RPMI7951 (cell line): ENCODE results near the gene LCE3E. TPM values are rescaled to one million over a fixed set of nuclear protein-coding genes. Genes with fewer than 3 reads are reported as not detected.
"Not testable (repeated sequence)": the region's sequence is repeated elsewhere in the genome, so short reads cannot be mapped to it uniquely, and the experiment has no call there.

Experiments used
- DNase-seq: peaks from one replicate; pipeline ENCODE4 v3.0.0-alpha.2; 2012; ENCODE audit warnings: low read depth
- total RNA-seq: library from RNA; depleted of rRNA; stranded (reverse); fragments of >200 nt; shearing (Covaris generic); gene quantifications from 2 replicates; pipeline ENCODE4 v1.2.3, GENCODE V29; 2014; rRNA removed

Gene LCE3E
- total RNA-seq = not detected in 2 replicates

GRCh38 chr1:152566681-152567080 is at the start of gene LCE3E:
Gene LCE3E, minus strand, starts transcription at chr1:152566780. Its CDS starts 572 bp downstream, at chr1:152566208.
- no peak for DNase-seq

GRCh38 chr1:152613511-152613910 is 46.9 kb upstream of the LCE3E start, which contains the start of gene LCE3B:
Gene LCE3B, plus strand, starts transcription at chr1:152613811. Its CDS starts 0 bp downstream, at chr1:152613811.
- no peak for DNase-seq

GRCh38 chr1:152599934-152600333 is 33.4 kb upstream of the LCE3E start, which contains the start of gene LCE3C:
Gene LCE3C, plus strand, starts transcription at chr1:152600234. Its CDS starts 498 bp downstream, at chr1:152600732.
- DNase-seq = no peak

GRCh38 chr1:152596986-152597385 is 30.4 kb upstream of the LCE3E start:
- DNase-seq = no peak

GRCh38 chr1:152585586-152585985 is 19.0 kb upstream of the LCE3E start:
- DNase-seq = peak; percentile 10

- peak; percentile 38 for DNase-seq
Observed at GRCh38 chr1:152582647-152583046, 16.1 kb upstream of the LCE3E start.

- no peak for DNase-seq
Observed at GRCh38 chr1:152580433-152580832, 13.9 kb upstream of the LCE3E start, which contains the start of gene LCE3D. Gene LCE3D, minus strand, starts transcription at chr1:152580516. Its CDS starts 580 bp downstream, at chr1:152579936.

- DNase-seq = not testable (repeated sequence)
Observed at GRCh38 chr1:152579526-152579925, 12.9 kb upstream of the LCE3E start.

GRCh38 chr1:152577168-152577567 is 10.6 kb upstream of the LCE3E start:
- peak; percentile 2 for DNase-seq

- DNase-seq = no peak
Observed at GRCh38 chr1:152565535-152566215, 905 bp downstream of the LCE3E start.

- no peak for DNase-seq
Observed at GRCh38 chr1:152565115-152565514, 1.5 kb downstream of the LCE3E start.

GRCh38 chr1:152548358-152548757 is 18.2 kb downstream of the LCE3E start:
- not testable (repeated sequence) for DNase-seq

GRCh38 chr1:152546704-152547103 is 19.9 kb downstream of the LCE3E start:
- no peak for DNase-seq

GRCh38 chr1:152543820-152544219 is 22.8 kb downstream of the LCE3E start:
- DNase-seq = peak; percentile 21

- no peak for DNase-seq
Observed at GRCh38 chr1:152539901-152540300, 26.7 kb downstream of the LCE3E start.

GRCh38 chr1:152537496-152537895 is 29.1 kb downstream of the LCE3E start:
- DNase-seq = no peak

- DNase-seq = no peak
Observed at GRCh38 chr1:152535774-152536173, 30.8 kb downstream of the LCE3E start.

GRCh38 chr1:152533327-152533938 is 33.1 kb downstream of the LCE3E start:
- DNase-seq = peak; percentile 53

- no peak for DNase-seq
Observed at GRCh38 chr1:152525080-152525641, 41.4 kb downstream of the LCE3E start.

- no peak for DNase-seq
Observed at GRCh38 chr1:152520561-152521090, 46.0 kb downstream of the LCE3E start.

GRCh38 chr1:152519851-152520250 is 46.7 kb downstream of the LCE3E start:
- no peak for DNase-seq

GRCh38 chr1:152517237-152517811 is 49.3 kb downstream of the LCE3E start:
- DNase-seq = peak; percentile 84
